Left ventricle myocardium superior (tissue), 1 donor: ENCODE measurements around the gene SAP130. TPM values are rescaled to one million over a fixed set of nuclear protein-coding genes. Genes with fewer than 3 reads are reported as not detected.
"Not testable (repeated sequence)": the region's sequence is repeated elsewhere in the genome, so short reads cannot be mapped to it uniquely, and the experiment has no call there.

Experiments used
- ATAC-seq: fragments of 200-7000 bp; cut with Tn5 transposase; one replicate; pipeline ENCODE4 v1.9.1; 2020; ENCODE audit warnings: mild to moderate bottlenecking, moderate library complexity
- DNase-seq: peaks from one replicate; pipeline ENCODE4 v3.0.0-alpha.2; 2020
- intact Hi-C: fragments of 100-400 bp; cut with micrococcal nuclease; formaldehyde crosslinking; loops from one replicate; pipeline ENCODE4 v1.11.0; 2022
- total RNA-seq: library from RNA; stranded (reverse); fragmentation: NEBNext Ultra II Directional; extraction: Animal tissue kit (Norgen Biotek cat#: 25700); gene quantifications from one replicate; pipeline ENCODE4 v1.2.1, GENCODE V29; 2021
- donor health status: DM: no; HTN: yes; CAD: no; lungs with severe emphysema.

Gene SAP130
- total RNA-seq, 1 donor from 2014 or later: 16.8 TPM

- DNase-seq (no peak), ATAC-seq (no peak)
- intact Hi-C loops: no loop called here
Observed at GRCh38 chr2:127910415-127910814, 117.4 kb downstream of the SAP130 start.

- no peak for DNase-seq
- no peak for ATAC-seq
- intact Hi-C loops: no loop called here
Observed at GRCh38 chr2:127909019-127909418, 118.8 kb downstream of the SAP130 start.

- ATAC-seq, DNase-seq, intact Hi-C loops: not testable (repeated sequence)
Observed at GRCh38 chr2:127907733-127908400, 120.0 kb downstream of the SAP130 start.

- intact Hi-C loops: no loop called here
- ATAC-seq: peak; percentile 19
- no peak for DNase-seq
Observed at GRCh38 chr2:127906206-127906926, 121.5 kb downstream of the SAP130 start.

GRCh38 chr2:127901339-127902056 lies 126.4 kb downstream of the SAP130 start:
- intact Hi-C loops: no loop called here
- peak; percentile 94 for ATAC-seq
- DNase-seq: peak; percentile 82

GRCh38 chr2:127897531-127898211 lies 130.2 kb downstream of the SAP130 start:
- ATAC-seq: no peak
- no peak for DNase-seq
- intact Hi-C loops: no loop called here

- intact Hi-C loops: no loop called here
- DNase-seq (no peak), ATAC-seq (peak; percentile 41)
Observed at GRCh38 chr2:127893494-127893893, 134.4 kb downstream of the SAP130 start.

- ATAC-seq (peak; percentile 88), DNase-seq (peak; percentile 38)
Observed at GRCh38 chr2:127893033-127893432, 134.8 kb downstream of the SAP130 start.

GRCh38 chr2:127891811-127892210 lies 136.0 kb downstream of the SAP130 start:
- intact Hi-C loops: no loop called here
- DNase-seq (no peak), ATAC-seq (no peak)

More at GRCh38 chr2:127893033-127893432, 134.8 kb downstream of the SAP130 start:
- intact Hi-C loops: no loop called here

Other genes with a start within 250 kb of the SAP130 start
- 45.2 TPM for gene WDR33, start 216.9 kb downstream of the SAP130 start, total RNA-seq
- gene POLR2D, start 169.9 kb downstream of the SAP130 start, total RNA-seq: 24.8 TPM
- 9.8 TPM for gene AMMECR1L, start 142.1 kb downstream of the SAP130 start, total RNA-seq
- gene UGGT1, start 63.1 kb upstream of the SAP130 start, total RNA-seq: 24.6 TPM